ELR (cell line): ENCODE results near the gene B3GNT8.
"Not testable (repeated sequence)": the region's sequence is repeated elsewhere in the genome, so short reads cannot be mapped to it uniquely, and the experiment has no call there.

Experiments
- DNase-seq: peaks from one replicate; pipeline ENCODE4 v3.0.0-alpha.2; 2015; ENCODE audit warnings: low read depth

Gene B3GNT8

GRCh38 chr19:41435936-41436673 lies 8.9 kb upstream of the B3GNT8 start:
- no peak for DNase-seq

GRCh38 chr19:41435376-41435775 lies 8.2 kb upstream of the B3GNT8 start:
- DNase-seq, result not testable (repeated sequence)

- DNase-seq, result no peak
These were observed 7.3 kb upstream of the B3GNT8 start for GRCh38 chr19:41434450-41434849.

- no peak for DNase-seq
These were observed 6.0 kb upstream of the B3GNT8 start for GRCh38 chr19:41433171-41433570.

GRCh38 chr19:41431426-41432386 lies 4.5 kb upstream of the B3GNT8 start:
- DNase-seq, result peak; percentile 54

- DNase-seq, result peak; percentile 27
These were observed 3.7 kb upstream of the B3GNT8 start for GRCh38 chr19:41430922-41431321.

- no peak for DNase-seq
These were observed 1.3 kb upstream of the B3GNT8 start for GRCh38 chr19:41428481-41428859.

GRCh38 chr19:41427647-41428480 lies 690 bp upstream of the B3GNT8 start:
- peak; percentile 24 for DNase-seq

- no peak for DNase-seq
These were observed 895 bp downstream of the B3GNT8 start for GRCh38 chr19:41426116-41426841.

- DNase-seq, result no peak
These were observed 1.7 kb downstream of the B3GNT8 start for GRCh38 chr19:41425174-41426115.

GRCh38 chr19:41424335-41425173 lies 2.6 kb downstream of the B3GNT8 start:
- no peak for DNase-seq

- no peak for DNase-seq
These were observed 4.2 kb downstream of the B3GNT8 start for GRCh38 chr19:41422955-41423354.

- no peak for DNase-seq
These were observed 4.7 kb downstream of the B3GNT8 start for GRCh38 chr19:41422456-41422855.

GRCh38 chr19:41421973-41422372 lies 5.2 kb downstream of the B3GNT8 start:
- DNase-seq, result no peak

- no peak for DNase-seq
These were observed 5.9 kb downstream of the B3GNT8 start for GRCh38 chr19:41421314-41421713.

GRCh38 chr19:41420101-41420880 lies 6.9 kb downstream of the B3GNT8 start:
- DNase-seq, result no peak

GRCh38 chr19:41416194-41416674 lies 10.9 kb downstream of the B3GNT8 start:
- DNase-seq, result no peak

GRCh38 chr19:41415154-41415571 lies 12.0 kb downstream of the B3GNT8 start:
- no peak for DNase-seq
